ENCODE data around the gene CTIF. TPM values are rescaled to one million over a fixed set of nuclear protein-coding genes. Genes with fewer than 3 reads are reported as not detected.

Gene CTIF
- total RNA-seq, 6 donors from 2014 or later: 32.1 to 62.4 (median 47.8) TPM

- Histone ChIP-seq H3K4me1 (peaks cover 7 to 33% (median 9%) of the 10 kb centered on the region in 4 donors), H3K4me3 (no peak overlapping the region), H3K36me3 (peaks cover 0 to 4% (median 0%) of the 10 kb centered on the region in 4 donors), H3K27me3 (no peaks in the 10 kb centered on the region), H3K27ac (no peak overlapping the region), H3K9me3 (no peaks in the 10 kb centered on the region)
- no peak for ATAC-seq (ENCODE audit: low FRiP score in 2 of 2)
- 90 to 97% methylated on average over 4 of the region's 4 CpGs for WGBS, 2 donors
- TF ChIP-seq, protein P1, sequence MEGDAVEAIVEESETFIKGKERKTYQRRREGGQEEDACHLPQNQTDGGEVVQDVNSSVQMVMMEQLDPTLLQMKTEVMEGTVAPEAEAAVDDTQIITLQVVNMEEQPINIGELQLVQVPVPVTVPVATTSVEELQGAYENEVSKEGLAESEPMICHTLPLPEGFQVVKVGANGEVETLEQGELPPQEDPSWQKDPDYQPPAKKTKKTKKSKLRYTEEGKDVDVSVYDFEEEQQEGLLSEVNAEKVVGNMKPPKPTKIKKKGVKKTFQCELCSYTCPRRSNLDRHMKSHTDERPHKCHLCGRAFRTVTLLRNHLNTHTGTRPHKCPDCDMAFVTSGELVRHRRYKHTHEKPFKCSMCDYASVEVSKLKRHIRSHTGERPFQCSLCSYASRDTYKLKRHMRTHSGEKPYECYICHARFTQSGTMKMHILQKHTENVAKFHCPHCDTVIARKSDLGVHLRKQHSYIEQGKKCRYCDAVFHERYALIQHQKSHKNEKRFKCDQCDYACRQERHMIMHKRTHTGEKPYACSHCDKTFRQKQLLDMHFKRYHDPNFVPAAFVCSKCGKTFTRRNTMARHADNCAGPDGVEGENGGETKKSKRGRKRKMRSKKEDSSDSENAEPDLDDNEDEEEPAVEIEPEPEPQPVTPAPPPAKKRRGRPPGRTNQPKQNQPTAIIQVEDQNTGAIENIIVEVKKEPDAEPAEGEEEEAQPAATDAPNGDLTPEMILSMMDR (IDR thresholded peaks at IDR 0.05): no peak
- no peak for TF ChIP-seq POLR2AphosphoS5 (IDR thresholded peaks at IDR 0.05)
- no peak for TF ChIP-seq POLR2A (IDR thresholded peaks at IDR 0.05)
- no peak for TF ChIP-seq EP300 (IDR thresholded peaks at IDR 0.05)
- no peak for DNase-seq
These were observed 180.6 kb downstream of the CTIF start for GRCh38 chr18:48719388-48719787.

DNA sequence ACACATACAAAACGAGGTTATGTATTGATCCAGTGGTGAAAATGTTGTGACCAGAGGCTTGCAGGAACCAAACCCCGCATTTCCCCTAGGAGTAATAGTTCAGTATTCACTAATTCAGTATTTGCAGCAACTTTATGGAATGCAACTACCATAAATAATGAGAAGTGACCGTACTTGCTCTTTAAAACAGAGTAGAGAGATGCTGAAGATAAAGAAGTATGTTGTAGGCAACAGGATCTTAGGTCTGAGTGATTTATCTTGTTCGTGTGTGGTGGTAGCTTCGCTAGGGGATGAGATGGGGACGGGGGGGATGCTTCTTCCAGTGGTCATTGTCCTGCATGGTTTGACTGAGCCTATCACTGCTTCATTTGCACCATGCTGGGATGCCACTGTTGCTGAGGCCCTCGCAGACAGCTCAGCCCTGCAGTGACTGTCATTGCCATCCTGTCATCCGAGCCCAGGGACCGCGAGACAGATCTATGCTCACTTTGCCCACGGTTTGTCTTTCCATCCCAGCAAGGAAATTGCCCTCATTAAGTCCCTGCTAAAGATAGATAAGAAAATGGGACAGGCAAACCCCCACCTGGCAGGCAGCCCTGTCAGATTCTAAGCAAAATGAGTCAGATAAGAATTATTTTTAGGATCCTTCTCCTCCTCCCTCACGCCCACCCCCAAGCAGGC, 181.3 kb downstream of the CTIF start:
- 65 to 70% methylated on average over 12 of the region's 12 CpGs for WGBS, 2 donors
- H3K27me3 ChIP-seq: no peaks in the 10 kb centered on the region
- H3K4me3 ChIP-seq: no peak overlapping the region
- ATAC-seq (ENCODE audit: low FRiP score in 2 of 2): no peak
- peaks cover 0 to 4% (median 0%) of the 10 kb centered on the region in 4 donors for H3K36me3 ChIP-seq
- no peak for DNase-seq
- H3K27ac ChIP-seq: no peak overlapping the region
- H3K9me3 ChIP-seq: no peaks in the 10 kb centered on the region
- H3K4me1 ChIP-seq: peaks cover 4 to 31% (median 5%) of the 10 kb centered on the region in 4 donors
- TF ChIP-seq POLR2AphosphoS5 (IDR thresholded peaks at IDR 0.05) (no peak), EP300 (IDR thresholded peaks at IDR 0.05) (no peak), POLR2A (IDR thresholded peaks at IDR 0.05) (no peak)
- TF ChIP-seq, protein P1 (IDR thresholded peaks at IDR 0.05): no peak

- TF ChIP-seq, protein P1 (IDR thresholded peaks at IDR 0.05): no peak
- TF ChIP-seq EP300 (IDR thresholded peaks at IDR 0.05): no peak
- TF ChIP-seq POLR2AphosphoS5 (IDR thresholded peaks at IDR 0.05): no peak
- no peak for TF ChIP-seq POLR2A (IDR thresholded peaks at IDR 0.05)
- H3K9me3 ChIP-seq: no peaks in the 10 kb centered on the region
- 97 to 98% methylated on average over 6 of the region's 6 CpGs for WGBS, 2 donors
- H3K4me1 ChIP-seq: peaks cover 0 to 26% (median 1%) of the 10 kb centered on the region in 4 donors
- ATAC-seq (ENCODE audit: low FRiP score in 2 of 2) (no peak), DNase-seq (no peak)
- no peak overlapping the region for H3K27ac ChIP-seq
- peaks cover 0 to 4% (median 0%) of the 10 kb centered on the region in 4 donors for H3K36me3 ChIP-seq
- no peaks in the 10 kb centered on the region for H3K27me3 ChIP-seq
- no peak overlapping the region for H3K4me3 ChIP-seq
These were observed 181.8 kb downstream of the CTIF start for GRCh38 chr18:48720655-48721025.

GRCh38 chr18:48721312-48721711, 182.5 kb downstream of the CTIF start:
- Histone ChIP-seq H3K36me3 (peaks cover 0 to 4% (median 0%) of the 10 kb centered on the region in 4 donors), H3K4me1 (peaks cover 0 to 19% (median 1%) of the 10 kb centered on the region in 4 donors), H3K4me3 (no peak overlapping the region), H3K27me3 (no peaks in the 10 kb centered on the region), H3K9me3 (no peaks in the 10 kb centered on the region), H3K27ac (no peak overlapping the region)
- 80 to 88% methylated on average over 4 to 8 of the region's 8 CpGs for WGBS, 2 donors
- no peak for TF ChIP-seq EP300 (IDR thresholded peaks at IDR 0.05)
- TF ChIP-seq, protein P1 (IDR thresholded peaks at IDR 0.05): no peak
- no peak for TF ChIP-seq POLR2A (IDR thresholded peaks at IDR 0.05)
- no peak for TF ChIP-seq POLR2AphosphoS5 (IDR thresholded peaks at IDR 0.05)
- no peak for DNase-seq
- no peak for ATAC-seq (ENCODE audit: low FRiP score in 2 of 2)

DNA sequence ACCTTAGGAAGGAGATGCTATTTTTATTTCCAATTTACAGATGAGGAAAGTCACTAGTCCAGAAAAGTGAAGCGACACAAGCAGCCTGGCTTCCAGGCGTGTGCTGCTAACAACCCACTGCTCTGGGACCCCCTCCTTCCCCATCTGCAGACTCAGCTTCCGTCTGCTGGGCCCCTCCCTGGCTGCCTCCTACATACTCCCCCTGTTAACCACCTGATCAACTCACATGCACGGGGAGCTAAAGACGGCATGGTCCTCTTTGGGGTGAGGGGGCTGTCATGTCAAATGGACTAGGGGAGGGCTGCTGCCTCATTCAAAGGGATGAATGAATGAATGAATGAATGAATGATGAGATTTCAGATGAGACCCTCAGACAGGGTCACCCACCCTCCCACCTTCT, 184.2 kb downstream of the CTIF start:
- WGBS, 2 donors: 81 to 97% methylated on average over 4 to 5 of the region's 5 CpGs

More for the DNA sequence above, 184.2 kb downstream of the CTIF start:
- TF ChIP-seq, protein P1 (IDR thresholded peaks at IDR 0.05): no peak
- no peak for TF ChIP-seq POLR2AphosphoS5 (IDR thresholded peaks at IDR 0.05)
- TF ChIP-seq EP300 (IDR thresholded peaks at IDR 0.05): no peak
- no peak for TF ChIP-seq POLR2A (IDR thresholded peaks at IDR 0.05)
- ATAC-seq (ENCODE audit: low FRiP score in 2 of 2) (no peak), DNase-seq (no peak)
- H3K4me3 ChIP-seq: no peak overlapping the region
- peaks cover 0 to 18% (median 1%) of the 10 kb centered on the region in 4 donors for H3K4me1 ChIP-seq
- H3K36me3 ChIP-seq: peaks cover 0 to 4% (median 0%) of the 10 kb centered on the region in 4 donors
- no peak overlapping the region for H3K27ac ChIP-seq
- no peaks in the 10 kb centered on the region for H3K27me3 ChIP-seq
- no peaks in the 10 kb centered on the region for H3K9me3 ChIP-seq
